ENCODE data around the gene SLC25A51.

DNA sequence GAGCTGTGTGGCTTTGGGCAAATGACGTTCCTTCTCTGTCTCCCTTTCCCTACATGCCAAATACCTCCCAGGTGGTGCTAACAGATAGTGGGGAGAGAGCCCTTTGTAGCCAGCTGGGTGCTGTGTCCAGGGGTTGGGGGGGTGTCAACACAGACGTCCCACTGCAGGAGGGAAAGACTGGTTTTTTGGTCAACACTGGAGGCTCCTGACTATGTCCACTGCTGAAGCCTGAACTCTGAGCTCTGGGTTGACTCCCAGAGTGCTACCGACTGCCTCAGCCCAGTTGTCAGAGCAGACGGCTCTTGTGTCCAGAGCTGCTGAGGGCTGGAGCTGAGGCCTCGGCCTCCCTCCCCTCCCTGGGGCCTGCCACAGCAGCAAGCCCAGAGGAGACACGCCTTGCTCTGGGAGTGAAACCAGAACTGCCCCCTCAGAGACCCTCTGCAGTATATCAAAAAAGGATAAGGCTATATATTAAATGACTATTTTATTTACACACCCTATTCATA lies 14.8 kb upstream of the SLC25A51 start:
- TF ChIP-seq, protein P1, sequence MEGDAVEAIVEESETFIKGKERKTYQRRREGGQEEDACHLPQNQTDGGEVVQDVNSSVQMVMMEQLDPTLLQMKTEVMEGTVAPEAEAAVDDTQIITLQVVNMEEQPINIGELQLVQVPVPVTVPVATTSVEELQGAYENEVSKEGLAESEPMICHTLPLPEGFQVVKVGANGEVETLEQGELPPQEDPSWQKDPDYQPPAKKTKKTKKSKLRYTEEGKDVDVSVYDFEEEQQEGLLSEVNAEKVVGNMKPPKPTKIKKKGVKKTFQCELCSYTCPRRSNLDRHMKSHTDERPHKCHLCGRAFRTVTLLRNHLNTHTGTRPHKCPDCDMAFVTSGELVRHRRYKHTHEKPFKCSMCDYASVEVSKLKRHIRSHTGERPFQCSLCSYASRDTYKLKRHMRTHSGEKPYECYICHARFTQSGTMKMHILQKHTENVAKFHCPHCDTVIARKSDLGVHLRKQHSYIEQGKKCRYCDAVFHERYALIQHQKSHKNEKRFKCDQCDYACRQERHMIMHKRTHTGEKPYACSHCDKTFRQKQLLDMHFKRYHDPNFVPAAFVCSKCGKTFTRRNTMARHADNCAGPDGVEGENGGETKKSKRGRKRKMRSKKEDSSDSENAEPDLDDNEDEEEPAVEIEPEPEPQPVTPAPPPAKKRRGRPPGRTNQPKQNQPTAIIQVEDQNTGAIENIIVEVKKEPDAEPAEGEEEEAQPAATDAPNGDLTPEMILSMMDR (IDR thresholded peaks at IDR 0.05) = no peak
- TF ChIP-seq, protein P2, sequence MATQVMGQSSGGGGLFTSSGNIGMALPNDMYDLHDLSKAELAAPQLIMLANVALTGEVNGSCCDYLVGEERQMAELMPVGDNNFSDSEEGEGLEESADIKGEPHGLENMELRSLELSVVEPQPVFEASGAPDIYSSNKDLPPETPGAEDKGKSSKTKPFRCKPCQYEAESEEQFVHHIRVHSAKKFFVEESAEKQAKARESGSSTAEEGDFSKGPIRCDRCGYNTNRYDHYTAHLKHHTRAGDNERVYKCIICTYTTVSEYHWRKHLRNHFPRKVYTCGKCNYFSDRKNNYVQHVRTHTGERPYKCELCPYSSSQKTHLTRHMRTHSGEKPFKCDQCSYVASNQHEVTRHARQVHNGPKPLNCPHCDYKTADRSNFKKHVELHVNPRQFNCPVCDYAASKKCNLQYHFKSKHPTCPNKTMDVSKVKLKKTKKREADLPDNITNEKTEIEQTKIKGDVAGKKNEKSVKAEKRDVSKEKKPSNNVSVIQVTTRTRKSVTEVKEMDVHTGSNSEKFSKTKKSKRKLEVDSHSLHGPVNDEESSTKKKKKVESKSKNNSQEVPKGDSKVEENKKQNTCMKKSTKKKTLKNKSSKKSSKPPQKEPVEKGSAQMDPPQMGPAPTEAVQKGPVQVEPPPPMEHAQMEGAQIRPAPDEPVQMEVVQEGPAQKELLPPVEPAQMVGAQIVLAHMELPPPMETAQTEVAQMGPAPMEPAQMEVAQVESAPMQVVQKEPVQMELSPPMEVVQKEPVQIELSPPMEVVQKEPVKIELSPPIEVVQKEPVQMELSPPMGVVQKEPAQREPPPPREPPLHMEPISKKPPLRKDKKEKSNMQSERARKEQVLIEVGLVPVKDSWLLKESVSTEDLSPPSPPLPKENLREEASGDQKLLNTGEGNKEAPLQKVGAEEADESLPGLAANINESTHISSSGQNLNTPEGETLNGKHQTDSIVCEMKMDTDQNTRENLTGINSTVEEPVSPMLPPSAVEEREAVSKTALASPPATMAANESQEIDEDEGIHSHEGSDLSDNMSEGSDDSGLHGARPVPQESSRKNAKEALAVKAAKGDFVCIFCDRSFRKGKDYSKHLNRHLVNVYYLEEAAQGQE (IDR thresholded peaks at IDR 0.05; ENCODE audit: insufficient read depth in 1 of 2, low read depth in 2 of 2, low read length in 1 of 2) = no peak
